ENCODE results near the gene OARD1.
"Not testable (repeated sequence)": the region's sequence is repeated elsewhere in the genome, so short reads cannot be mapped to it uniquely, and the experiment has no call there.

DNA sequence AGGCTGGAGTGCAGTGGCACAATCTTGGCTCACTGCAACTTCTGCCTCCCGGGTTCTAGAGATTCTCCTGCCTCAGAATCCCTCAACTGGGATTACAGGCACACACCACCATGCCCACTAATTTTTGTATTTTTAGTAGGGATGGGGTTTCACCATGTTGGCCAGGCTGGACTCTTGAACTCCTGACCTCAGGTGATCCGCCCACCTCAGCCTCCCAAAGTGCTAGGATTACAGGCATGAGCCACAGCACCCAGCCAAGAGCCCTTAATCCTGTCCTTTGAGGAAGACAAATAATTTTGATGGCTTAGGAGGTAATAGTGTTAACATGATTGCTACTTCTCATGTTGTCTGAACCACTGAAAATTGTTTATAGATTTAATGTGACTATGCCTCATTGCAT lies 42.9 kb upstream of the OARD1 start:
- TF ChIP-seq, protein P1, sequence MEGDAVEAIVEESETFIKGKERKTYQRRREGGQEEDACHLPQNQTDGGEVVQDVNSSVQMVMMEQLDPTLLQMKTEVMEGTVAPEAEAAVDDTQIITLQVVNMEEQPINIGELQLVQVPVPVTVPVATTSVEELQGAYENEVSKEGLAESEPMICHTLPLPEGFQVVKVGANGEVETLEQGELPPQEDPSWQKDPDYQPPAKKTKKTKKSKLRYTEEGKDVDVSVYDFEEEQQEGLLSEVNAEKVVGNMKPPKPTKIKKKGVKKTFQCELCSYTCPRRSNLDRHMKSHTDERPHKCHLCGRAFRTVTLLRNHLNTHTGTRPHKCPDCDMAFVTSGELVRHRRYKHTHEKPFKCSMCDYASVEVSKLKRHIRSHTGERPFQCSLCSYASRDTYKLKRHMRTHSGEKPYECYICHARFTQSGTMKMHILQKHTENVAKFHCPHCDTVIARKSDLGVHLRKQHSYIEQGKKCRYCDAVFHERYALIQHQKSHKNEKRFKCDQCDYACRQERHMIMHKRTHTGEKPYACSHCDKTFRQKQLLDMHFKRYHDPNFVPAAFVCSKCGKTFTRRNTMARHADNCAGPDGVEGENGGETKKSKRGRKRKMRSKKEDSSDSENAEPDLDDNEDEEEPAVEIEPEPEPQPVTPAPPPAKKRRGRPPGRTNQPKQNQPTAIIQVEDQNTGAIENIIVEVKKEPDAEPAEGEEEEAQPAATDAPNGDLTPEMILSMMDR (conservative IDR thresholded peaks at IDR 0.05; ENCODE audit: low read length): not testable (repeated sequence)
- not testable (repeated sequence) for TF ChIP-seq EZH2phosphoT487 (IDR thresholded peaks at IDR 0.05; ENCODE audit: borderline replicate concordance)

Data from Loucy (cell line).